Pancreas (tissue), 10 donors: ENCODE measurements around the gene SLC4A7. TPM values are rescaled to one million over a fixed set of nuclear protein-coding genes. Genes with fewer than 3 reads are reported as not detected.

Source experiments
- ATAC-seq, 4 donors: fragments of 200-7000 bp; cut with Tn5 transposase; one replicate each; pipeline versions ENCODE4 v1.8.0 to v1.9.1; 2020; ENCODE audit warnings: mild to moderate bottlenecking in 4 of 4, moderate library complexity in 4 of 4
- DNase-seq, 6 donors: peaks; one replicate each; pipeline ENCODE4 v3.0.0-alpha.2; 2020
- FAIRE-seq: peaks from 2 replicates; lab custom pipeline; 2012; peaks lifted over from hg19 to GRCh38; lab: Jason Lieb, UNC
- H3K27ac ChIP-seq, 4 donors: fragments of 200-600 bp; sonication (generic); 1 replicate in 3 of 4; 2 replicates in 1 of 4; pipeline versions ENCODE4 v1.5.0 to v1.8.0; 2020
- H3K27me3 ChIP-seq, 4 donors: fragments of 200-600 bp; one replicate each; pipeline ENCODE4 v1.8.0; 2021
- H3K36me3 ChIP-seq, 3 donors: fragments of 200-600 bp; sonication (generic) in 1 of 3; one replicate each; pipeline versions ENCODE4 v1.5.0 to v1.8.0; 2020 to 2021
- H3K4me1 ChIP-seq, 3 donors: fragments of 200-600 bp; one replicate each; pipeline ENCODE4 v1.8.0; 2021
- H3K4me3 ChIP-seq, 4 donors: fragments of 200-600 bp; sonication (generic) in 2 of 4; one replicate each; pipeline versions ENCODE4 v1.5.0 to v1.8.0; 2020 to 2021
- H3K9me3 ChIP-seq, 4 donors: fragments of 200-600 bp; one replicate each; pipeline ENCODE4 v1.8.0; 2021
- CTCF ChIP-seq, 4 donors: fragments of 200-600 bp; sonication (generic) in 3 of 4; IDR thresholded peaks; one replicate each; pipeline versions ENCODE4 v1.5.0 to v1.8.0; 2021; ENCODE audit warnings: antibody characterized with exemption in 4 of 4
- WGBS, 2 donors: extraction: QIAGEN DNeasy Blood & Tissue Kit; methylation state at CpG; one replicate each; pipeline ENCODE4 v1.1.7; 2013; 5-methylcytosine and 5-hydroxymethylcytosine counted together
- intact Hi-C, 3 donors: fragments of 100-400 bp; cut with DNase I; formaldehyde crosslinking; loops; one replicate each; pipeline versions ENCODE4 v1.11.1 to v1.14.2; 2022
- polyA plus RNA-seq, 2 donors: library from polyadenylated mRNA; stranded (reverse); fragments of 200-250 nt; gene quantifications; one replicate each; pipeline ENCODE4 v1.2.3, GENCODE V29; 2013
- total RNA-seq, 6 donors: library from RNA; stranded (reverse); fragmentation: NEBNext Ultra II Directional in 4 of 6; extraction: Animal tissue kit (Norgen Biotek cat#: 25700) in 4 of 6; gene quantifications; one replicate each; pipeline versions ENCODE4 v1.2.1 to v1.2.4, GENCODE V29; 2021 to 2023
- donor health status: healthy with polysubstance abuse.
- donor health status: DM: no; HTN: no; CAD: no; lungs with moderate emphysema.
- donor health status: DM: no; HTN: no; CAD: no.
- donor health status: control.
- donor health status: control.
- donor health status: Bipolar disorder and iron deficiency.
- donor health status: DM: yes; HTN: yes; CAD: no.
- donor health status: DM: no; HTN: no; CAD: no.
- donor health status: DM: no; HTN: no; CAD: no.
- donor health status: DM: yes; HTN: yes; CAD: no.

SLC4A7 gene
- total and polyA plus RNA-seq, 8 donors: 1.4 to 11.1 (median 3.7) TPM

- FAIRE-seq: no peak
- H3K27me3 ChIP-seq: no peaks in the 10 kb centered on the region
- intact Hi-C loops: no loop called here
- no peak for ATAC-seq
- no peak for DNase-seq
- 86 to 89% methylated on average over 6 of the region's 6 CpGs for WGBS, 2 donors
- no peaks in the 10 kb centered on the region for H3K4me1 ChIP-seq
- H3K36me3 ChIP-seq: no peaks in the 10 kb centered on the region
- no peaks in the 10 kb centered on the region for H3K9me3 ChIP-seq
- TF ChIP-seq CTCF (IDR thresholded peaks at IDR 0.05): no peak
- H3K4me3 ChIP-seq: no peak overlapping the region
- no peak overlapping the region for H3K27ac ChIP-seq
These were observed 42.6 kb upstream of the SLC4A7 start for GRCh38 chr3:27526614-27527315.

- Histone ChIP-seq H3K9me3 (no peaks in the 10 kb centered on the region), H3K36me3 (no peaks in the 10 kb centered on the region), H3K27ac (no peak overlapping the region), H3K4me1 (no peaks in the 10 kb centered on the region), H3K27me3 (no peaks in the 10 kb centered on the region), H3K4me3 (no peak overlapping the region)
- 48 to 56% methylated on average over 2 of the region's 2 CpGs for WGBS, 2 donors
- DNase-seq: no peak
- FAIRE-seq: no peak
- ATAC-seq: peak in 1 of 4 donors; percentile 10
- no peak for TF ChIP-seq CTCF (IDR thresholded peaks at IDR 0.05)
- intact Hi-C loops: no loop called here
These were observed 37.7 kb upstream of the SLC4A7 start for GRCh38 chr3:27521872-27522265.

GRCh38 chr3:27521179-27521871, 37.1 kb upstream of the SLC4A7 start:
- no peak for TF ChIP-seq CTCF (IDR thresholded peaks at IDR 0.05)
- no peak overlapping the region for H3K4me3 ChIP-seq
- H3K9me3 ChIP-seq: no peaks in the 10 kb centered on the region
- no peak overlapping the region for H3K27ac ChIP-seq
- DNase-seq (no peak), ATAC-seq (peak in 3 of 4 donors; percentile 73 to 87 (median 74)), FAIRE-seq (no peak)
- no peaks in the 10 kb centered on the region for H3K27me3 ChIP-seq
- intact Hi-C loops: no loop called here
- 75 to 76% methylated on average over 5 of the region's 5 CpGs for WGBS, 2 donors
- no peaks in the 10 kb centered on the region for H3K36me3 ChIP-seq
- no peaks in the 10 kb centered on the region for H3K4me1 ChIP-seq

GRCh38 chr3:27511724-27512422, 27.7 kb upstream of the SLC4A7 start:
- intact Hi-C loops: no loop called here
- Histone ChIP-seq H3K36me3 (no peaks in the 10 kb centered on the region), H3K4me1 (no peaks in the 10 kb centered on the region), H3K27ac (no peak overlapping the region), H3K27me3 (no peaks in the 10 kb centered on the region), H3K9me3 (no peaks in the 10 kb centered on the region), H3K4me3 (no peak overlapping the region)
- WGBS, 2 donors: 39 to 44% methylated on average over 5 of the region's 5 CpGs
- no peak for ATAC-seq
- no peak for DNase-seq
- FAIRE-seq: no peak
- no peak for TF ChIP-seq CTCF (IDR thresholded peaks at IDR 0.05)
